Fibroblast of skin of scalp (primary cell): ENCODE results near the gene ARAF. TPM values are rescaled to one million over a fixed set of nuclear protein-coding genes. Genes with fewer than 3 reads are reported as not detected.
"Not testable (repeated sequence)": the region's sequence is repeated elsewhere in the genome, so short reads cannot be mapped to it uniquely, and the experiment has no call there.

Experiments used
- DNase-seq: peaks from one replicate; pipeline ENCODE4 v3.0.0-alpha.2; 2013
- polyA plus RNA-seq, 2 experiments: library from polyadenylated mRNA; unstranded; fragments of 120-200 nt; gene quantifications; one replicate each; pipeline ENCODE4 v1.2.1, GENCODE V29; 2013; ENCODE audit not compliant: insufficient read length in 2 of 2

Gene ARAF
- 52.2 TPM for polyA plus RNA-seq (2013, experiment 1 of 2; ENCODE audit: insufficient read length)
- polyA plus RNA-seq (2013, experiment 2 of 2; ENCODE audit: insufficient read length): 47.1 TPM

DNA sequence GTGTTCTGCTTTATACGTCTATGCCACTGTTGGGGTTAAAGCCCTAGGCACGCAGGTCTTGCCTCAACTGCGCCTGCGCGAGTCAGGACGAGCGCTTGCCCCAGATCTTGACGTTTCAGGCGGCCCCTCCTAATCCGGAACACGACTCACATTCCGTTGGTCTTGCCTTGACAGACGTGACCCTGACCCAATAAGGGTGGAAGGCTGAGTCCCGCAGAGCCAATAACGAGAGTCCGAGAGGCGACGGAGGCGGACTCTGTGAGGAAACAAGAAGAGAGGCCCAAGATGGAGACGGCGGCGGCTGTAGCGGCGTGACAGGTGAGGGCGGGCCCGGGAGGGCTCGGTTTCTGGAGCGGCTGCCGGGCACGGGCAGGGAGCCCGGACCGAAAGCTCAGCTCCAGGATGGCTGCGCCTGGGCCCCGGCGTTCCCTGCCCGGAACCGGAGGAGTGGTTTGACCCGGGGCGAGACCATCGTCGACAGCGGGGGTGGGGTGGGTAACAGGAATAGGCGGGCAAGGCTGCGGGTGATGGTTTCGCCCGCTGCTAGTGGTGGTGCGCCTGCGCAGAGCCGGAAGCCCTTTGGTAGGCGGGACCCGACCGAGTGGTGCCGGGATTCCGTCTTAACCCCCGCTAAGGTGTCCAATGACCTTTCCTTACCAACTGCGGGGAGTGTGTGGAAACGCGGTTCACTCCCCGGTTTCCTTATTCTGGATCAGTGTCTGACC lies at the start of gene ARAF:
Gene ARAF (plus strand): TSS at position 272 of the 725 bp plus-strand sequence. CDS start 1,763 bp downstream, outside the sequence.
- peak; percentile 100 for DNase-seq

DNA sequence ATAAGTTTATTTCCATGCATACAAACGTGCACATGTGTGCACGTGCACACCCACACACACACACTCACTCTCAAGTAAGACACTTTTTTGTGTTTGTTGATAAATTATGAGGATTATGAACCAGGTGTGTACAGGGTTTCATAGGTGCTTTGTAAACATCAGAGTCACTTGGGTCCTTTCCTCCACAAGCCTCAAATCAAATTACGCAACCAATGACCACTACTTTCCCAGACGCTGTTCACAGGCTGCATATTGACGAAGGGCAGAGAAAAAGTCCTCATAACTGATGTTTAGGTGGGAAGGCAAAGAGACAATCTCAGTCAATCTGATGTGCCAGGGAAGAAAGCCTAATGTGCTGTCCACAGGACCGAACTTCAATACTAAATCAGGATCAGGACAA lies 48.6 kb upstream of the ARAF start:
- not testable (repeated sequence) for DNase-seq

DNA sequence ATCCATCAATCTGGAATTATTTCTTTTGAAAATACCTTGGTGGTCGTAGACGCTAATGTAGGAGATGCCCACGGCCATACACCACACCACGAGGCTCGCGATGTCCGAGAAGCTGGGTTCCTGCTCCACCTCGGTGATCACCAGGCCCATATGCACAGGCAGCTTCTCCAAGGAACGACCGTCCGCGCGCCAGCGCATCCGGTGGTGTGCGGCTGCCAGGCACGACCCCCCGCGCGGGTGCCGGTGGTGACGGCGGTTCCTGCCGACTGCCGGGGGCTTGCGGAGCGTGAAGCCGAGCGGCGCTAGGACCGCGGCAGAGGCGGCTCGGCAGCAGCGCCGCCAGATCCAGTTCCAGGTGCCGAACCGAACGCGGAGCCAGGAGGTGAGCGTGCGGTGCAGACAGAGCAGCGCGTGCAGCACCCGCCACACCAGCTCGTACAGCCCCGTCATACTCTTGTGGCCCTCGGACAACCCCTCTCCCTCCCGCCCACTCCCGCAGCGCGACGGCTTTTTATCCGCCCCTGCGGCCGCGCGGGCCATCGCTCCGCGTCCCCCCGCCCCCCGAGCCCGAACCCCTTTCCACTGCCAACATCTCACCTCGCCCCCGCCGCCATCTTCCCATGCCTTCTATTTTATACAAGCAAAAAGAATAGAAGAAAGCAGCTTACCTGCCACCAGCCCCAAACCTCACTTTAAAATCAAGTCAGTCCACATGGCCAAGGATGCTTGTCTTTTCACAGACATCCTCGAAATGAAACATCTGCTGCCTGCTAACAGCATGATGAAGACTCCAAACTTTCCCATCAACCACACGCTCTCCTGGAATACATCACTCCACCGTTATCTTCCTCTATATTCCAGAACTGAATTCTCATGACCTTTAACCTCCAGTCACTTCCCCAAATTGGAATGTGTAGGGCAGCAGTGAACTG lies 47.7 kb upstream of the ARAF start:
- not testable (repeated sequence) for DNase-seq

DNA sequence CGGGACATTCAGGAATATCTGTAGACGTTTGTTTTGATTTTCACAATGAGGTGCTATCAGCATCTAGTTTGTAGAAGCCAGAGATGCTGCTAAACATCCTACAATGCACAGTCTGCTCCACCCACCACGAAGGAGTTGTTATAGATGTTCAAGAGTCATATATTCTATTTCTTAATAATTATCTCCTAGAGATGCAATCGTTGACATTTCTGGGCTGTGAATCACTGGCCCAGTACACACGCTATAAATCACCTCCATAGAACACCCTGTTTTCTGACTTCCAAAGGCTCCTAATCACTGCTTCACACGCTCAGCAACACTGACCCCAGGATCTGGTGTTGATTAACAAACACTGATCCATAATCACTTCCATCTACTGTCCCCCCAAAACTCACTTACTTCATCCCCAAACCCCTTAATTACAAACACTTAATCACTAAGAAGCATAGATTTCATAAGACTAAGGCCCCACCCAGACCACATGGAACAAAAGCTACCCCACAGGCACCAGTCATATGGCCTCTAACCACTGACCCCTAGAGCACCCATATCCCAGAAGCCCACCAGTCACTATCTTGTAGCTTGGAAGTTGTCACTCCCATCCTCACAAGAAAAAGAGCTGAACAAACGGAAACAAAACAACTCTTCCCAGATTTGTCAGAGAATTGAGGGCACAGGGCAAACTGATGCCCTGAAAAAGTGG lies 46.3 kb upstream of the ARAF start:
- DNase-seq: peak; percentile 46

DNA sequence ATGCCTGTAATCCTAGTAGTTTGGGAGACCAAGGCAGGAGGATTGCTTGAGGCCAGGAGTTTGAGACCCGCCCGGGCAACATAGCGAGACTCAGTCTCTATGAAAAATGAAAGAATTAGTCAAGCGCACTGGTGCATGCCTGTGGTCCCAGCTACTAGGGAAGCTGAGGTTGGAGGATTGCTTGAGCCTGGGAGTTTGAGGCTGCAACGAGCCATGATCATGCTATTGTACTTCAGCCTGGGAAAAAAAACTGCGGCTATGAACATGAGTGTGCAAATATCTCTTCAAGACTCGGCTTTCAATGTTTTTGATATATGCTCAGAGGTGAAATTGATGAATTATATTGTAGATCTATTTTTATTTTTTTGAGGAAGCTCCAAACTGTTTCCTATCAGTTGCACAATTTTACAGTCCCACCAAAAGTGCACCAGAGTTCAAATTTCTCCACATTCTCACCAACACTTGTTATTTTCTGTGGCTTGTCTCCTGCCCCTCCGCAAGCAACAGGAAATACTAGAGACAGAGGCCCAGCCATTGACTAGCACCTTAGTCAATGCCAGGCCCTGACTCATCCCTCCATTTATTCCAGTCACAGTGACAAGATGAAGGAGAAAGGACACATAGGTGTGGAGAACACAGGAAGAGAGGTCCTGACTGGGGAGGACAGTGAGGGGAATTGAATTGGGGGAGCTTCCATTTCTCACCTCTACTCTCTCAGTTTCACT lies 44.9 kb upstream of the ARAF start:
- DNase-seq: no peak

DNA sequence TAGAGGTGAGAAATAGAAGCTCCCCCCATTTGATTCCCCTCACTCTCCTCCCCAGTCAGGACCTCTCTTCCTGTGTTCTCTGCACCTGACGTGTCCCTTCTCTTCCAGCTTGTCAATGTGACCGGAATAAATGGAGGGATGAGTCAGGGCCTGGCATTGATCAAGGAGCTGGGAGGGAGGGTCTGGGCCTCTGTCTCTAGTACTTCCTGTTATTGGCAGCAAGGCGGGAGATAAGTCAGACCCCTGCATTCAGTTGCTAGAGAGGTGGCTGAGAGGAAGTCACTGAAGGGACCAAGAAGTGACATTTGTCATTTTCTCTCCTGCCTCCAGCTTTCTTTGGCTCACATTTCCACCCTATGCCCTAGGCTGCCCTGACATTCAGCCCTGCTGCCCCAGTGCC lies 42.9 kb upstream of the ARAF start:
- no peak for DNase-seq

DNA sequence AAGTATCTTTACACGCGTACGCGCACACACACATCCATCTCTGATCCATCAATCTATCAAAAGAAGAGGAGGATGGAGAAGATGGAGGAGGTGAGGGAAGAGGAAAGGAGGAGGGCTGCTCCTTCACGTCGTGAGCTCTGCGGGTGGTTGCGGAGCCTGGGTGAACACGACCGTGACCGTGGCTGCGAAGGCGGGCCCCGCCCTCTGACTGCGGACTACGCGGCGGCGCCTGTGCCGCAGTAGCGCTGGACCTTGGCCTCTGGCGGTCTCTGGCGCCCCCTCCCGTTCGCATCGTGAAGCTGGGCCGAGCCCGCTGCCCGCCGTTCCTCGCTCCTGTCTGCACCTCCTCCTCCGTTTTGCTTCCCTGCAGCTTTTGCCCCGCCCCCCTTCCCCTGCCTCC lies 37.7 kb upstream of the ARAF start:
- peak; percentile 69 for DNase-seq

DNA sequence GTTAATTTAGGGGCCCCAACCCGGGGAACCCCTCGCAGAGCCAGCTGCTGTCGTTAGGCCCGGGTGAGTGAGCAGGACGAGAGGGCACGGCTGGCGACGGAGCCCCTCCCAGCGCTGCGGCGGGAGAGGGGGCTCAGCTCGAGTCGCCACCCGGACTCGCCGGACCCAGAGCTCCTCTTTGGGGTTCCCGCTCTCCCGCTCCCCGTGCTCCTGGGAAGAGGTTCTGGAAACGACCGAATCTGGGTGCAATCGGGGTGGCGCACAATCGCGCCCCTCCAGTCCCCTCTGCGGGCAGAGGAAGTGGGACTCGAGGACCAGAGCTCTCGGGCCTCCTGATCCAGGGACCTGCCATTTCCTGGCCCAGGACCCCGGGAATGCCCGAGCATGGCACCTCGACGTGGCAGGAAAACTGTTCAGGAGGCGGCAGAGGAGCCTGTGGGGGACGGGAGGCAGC lies 37.3 kb upstream of the ARAF start:
- no peak for DNase-seq

DNA sequence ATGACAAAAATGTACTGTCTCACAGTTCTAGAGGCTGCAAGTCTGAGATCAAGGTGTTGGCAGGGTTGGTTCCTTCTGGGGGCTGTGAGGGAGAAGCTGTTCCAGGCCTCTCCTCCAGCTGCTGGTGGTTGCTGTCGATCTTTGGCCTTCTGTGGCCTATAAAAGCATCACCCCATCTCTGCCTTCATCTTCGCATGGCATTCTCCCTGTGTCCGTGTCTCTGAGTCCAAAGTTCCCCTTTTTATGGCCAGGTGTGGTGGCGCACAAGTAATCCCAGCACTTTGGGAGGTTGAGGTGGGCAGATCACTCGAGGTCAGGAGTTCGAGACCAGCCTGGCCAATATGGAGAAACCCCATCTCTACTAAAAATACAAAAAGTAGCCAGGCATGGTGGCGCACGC lies 31.5 kb upstream of the ARAF start:
- no peak for DNase-seq

DNA sequence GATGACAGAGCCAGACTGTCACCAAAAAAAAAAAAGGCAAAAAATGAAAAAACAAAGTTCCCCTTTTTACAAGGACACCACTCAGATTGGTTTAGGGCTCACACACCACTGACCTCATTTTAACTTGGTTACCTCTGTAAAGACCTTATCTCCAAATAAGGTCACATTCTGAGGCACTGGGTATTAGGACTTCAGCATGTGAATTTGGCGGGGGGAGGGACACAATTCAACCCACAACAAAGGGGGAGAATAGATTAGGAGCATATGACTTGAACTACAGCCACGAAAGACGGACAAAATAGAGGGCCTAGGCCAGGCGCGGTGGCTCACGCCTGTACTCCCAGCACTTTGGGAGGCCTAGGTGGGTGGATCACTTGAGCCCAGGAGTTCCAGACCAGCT lies 31.0 kb upstream of the ARAF start:
- DNase-seq: no peak

DNA sequence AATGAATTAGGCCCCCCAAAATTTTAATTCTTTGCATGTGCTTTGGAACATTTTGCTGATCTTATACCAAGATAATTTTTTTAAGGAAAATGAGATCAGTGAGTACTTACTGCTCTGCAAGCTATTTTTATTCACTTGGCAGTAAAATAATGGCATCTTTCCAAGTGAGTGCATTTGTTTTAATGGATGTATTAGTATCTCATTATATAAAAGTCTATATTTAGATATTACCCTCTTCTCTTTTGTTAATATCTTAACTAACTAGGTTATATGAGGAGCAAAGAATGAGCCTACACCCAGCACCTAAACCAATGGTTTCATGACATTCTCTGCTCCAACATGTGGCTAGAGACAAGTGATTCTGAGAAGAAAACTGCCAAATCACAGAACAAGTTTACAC lies 21.1 kb upstream of the ARAF start:
- no peak for DNase-seq

DNA sequence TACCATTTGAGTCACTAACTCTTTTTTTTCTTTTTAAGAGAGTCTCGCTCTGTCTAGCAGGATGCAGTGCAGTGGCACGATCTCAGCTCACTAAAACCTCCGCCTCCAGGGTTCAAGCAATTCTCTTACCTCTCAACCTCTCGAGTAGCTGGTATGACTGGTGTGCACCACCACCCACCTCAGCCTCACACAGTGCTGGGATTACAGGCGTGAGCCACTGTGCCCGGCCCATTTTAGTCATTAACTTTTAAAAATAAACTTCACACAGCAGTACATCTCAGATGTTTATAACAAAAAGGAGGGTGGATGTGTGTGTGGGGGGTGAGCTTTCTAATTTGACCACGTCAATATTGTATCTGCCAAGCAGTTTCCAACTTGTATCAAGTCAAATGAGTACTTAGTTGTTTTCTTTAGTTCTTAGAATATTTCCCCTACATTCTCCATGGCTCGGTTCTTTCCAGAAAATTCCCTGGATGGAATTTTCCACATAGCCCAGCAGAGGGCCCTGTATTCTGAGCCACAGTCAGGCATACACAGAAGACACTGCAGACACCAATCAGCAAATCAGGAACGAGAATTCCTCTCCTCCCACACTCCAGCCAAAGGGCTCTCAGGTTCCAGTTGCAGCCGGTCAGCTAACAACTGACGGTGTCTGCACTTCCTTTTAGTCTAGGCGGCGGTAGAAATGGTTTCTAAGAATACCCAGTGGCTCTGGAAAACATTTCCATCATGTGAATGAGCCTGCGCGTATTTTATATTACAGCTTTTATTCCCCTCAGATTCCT lies 20.1 kb upstream of the ARAF start:
- peak; percentile 89 for DNase-seq

DNA sequence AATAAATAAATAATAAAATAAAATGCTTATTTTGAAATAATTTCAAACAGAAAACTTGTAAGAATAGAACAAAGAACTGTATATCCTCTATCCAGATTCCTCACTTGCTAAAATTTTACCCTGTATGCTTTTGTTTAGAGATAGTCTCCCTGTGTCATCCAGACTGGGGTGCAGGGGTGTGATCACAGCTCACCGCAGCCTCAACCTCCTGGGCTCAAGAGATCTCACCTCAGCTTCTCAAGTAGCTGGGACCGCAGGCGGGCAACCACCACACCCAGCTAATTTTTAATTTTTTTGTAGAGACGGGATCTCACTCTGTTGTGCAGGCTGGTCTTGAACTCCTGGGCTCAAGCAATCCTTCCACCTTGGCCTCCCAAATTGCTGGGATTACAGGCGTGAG lies 17.5 kb upstream of the ARAF start:
- no peak for DNase-seq

DNA sequence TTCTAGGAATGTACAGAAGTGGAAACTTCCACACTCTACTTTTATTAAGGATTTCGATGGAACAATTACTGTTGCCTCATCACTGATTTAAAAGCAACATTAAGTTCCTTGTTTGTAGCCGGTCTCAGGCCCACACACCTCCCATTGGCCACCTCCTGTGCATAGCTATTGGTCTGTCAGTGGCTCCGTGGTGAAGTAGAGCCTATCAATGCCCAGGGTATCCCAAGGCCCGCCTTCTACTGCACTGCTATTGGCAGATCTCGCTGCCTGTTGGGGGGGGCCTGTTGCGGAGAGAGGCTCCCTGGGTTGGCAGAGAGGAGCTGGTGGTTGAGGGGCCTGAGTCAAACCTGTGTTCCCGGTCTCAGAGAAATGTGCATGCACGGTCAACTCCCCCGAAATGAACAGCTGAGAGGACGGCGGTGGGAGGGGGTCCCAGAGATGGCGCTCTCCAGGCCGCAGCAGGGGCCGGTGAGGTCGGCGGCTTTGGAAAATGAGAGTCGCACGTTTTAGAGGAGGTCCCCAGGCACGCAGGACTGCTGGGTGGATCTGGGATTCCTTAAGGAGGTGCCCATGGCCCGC lies 4.9 kb upstream of the ARAF start:
- DNase-seq: peak; percentile 93

DNA sequence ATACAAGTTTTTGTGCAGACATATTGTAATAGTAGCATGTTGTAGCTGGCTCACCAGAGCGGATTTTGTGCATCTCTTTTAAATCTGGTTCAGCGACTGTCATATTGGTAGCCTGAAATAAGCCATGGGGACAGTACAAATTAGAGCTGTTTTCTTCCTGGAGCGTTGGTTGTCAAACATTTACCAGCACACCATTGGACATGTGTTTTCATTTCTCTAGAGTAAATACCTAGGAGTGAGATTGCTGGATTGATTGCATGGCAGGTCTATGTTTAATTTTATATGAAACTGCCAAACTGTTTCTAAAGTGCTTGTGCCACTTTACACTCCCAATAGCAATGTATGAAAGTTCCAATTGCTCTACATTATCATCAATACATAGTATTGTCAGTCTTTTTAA lies 2.6 kb upstream of the ARAF start:
- no peak for DNase-seq

DNA sequence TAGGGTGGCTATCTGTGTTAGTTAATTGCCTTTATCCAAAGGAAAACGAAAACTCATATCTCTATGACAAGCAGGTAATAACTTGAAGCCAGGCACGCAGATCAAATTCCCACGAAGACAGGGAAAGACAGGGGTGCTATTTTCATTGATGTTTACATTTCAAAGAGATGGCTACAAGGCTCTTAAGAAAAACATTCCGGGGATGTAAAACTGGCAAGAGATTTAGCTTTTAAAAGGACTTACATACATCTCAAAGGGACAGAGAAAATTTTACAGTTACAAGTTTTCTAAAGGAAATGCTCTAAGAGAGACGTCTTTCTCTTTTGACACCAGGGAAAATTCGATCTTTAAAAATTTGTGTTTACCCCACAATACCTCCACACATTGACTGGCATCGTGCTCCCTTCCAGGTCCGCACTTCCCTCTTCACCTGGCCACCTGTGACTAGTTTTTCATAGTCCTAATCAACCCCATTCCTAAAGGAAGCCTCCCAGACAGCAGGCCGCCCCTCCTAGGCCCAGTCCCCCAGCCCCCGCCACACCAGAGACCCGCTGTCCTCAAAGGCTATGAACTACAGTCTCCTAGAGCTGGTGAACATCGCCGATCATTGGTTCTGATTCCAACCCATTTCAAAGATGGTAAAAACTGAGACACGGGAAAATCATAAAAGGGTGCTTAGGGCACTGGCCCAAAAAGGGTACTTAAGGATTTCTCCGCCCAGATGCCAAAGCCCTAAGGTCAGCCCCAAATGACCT lies 649 bp upstream of the ARAF start:
- no peak for DNase-seq

DNA sequence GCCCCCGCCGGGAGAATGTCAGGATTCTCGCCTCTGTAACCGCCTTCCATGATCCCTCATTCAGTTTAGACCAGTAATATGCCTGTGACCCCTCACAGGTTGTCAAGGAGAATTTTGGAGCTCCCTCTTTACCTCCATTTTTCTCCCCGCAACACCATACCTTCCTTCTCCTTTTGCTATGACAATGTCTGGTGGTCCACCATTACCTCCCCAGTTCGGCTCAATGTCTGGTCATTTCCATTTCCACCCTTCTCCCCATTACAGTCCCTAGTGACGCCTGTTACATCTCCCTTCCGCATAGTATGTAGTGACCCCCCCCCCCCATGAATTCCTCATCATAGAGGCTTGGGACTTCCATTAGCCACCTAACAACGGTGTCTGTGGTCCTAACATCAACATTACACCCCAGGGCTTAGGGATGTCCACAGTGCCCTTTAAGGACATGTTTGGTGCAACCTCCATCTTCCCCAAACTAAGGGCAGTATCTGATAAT lies 700 bp downstream of the ARAF start:
- no peak for DNase-seq

DNA sequence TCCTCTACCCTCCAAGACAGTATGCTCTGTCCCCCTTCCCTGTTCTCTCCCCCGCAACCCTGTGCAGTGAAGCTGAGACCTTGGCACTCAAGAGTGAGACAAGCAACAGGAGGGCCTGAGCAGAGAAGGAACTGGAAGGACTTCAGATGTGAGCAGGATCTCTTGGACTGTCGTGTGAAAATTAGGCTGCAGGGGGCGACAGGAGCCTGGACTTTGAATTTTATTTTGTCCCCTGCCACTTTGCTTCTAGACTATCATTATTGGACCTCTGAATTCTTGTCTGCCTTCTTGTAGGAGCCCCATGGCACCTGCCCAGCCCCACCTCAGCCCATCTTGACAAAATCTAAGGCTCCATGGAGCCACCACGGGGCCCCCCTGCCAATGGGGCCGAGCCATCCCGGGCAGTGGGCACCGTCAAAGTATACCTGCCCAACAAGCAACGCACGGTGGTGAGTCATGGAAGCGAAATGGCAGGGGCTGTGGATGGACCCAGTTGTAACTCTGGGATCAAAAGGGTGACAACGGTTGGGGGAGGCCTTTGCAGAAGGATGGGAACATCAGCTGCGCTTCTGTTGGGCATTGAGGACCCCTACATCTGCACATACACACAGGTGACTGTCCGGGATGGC lies 1.7 kb downstream of the ARAF start:
- peak; percentile 31 for DNase-seq

DNA sequence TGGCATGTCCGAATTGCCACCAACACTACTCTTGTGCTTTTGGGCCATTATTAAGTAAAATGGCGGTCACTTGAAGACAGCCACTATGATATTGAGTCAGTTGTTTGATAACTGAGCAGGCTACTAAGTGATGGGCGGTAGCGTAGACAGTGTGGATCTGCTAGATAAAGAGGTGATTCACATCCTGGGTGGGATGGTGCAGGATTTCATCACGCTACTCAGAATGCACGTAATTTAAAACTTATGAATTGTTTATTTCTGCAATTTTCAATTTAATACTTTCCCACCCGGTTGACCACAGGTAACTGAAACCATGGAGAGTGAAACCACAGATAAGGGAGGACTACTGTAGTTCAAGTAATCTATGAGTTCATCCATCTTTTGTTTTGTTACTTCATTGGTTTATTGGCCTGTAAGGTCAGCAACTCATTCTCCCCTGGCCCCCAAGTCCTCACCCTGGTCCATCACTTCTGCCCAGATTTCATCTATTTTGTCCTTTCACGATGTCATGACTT lies 2.9 kb downstream of the ARAF start:
- DNase-seq: no peak
